Measurements from ENCODE around the gene HLA-DPB1.

HLA-DPB1 gene

GRCh38 chr6:33075568-33076405 is at the start of gene HLA-DPB1:
Gene HLA-DPB1, plus strand, starts transcription at chr6:33075990. Its CDS starts 52 bp downstream, at chr6:33076042.
- no peaks in the 10 kb centered on the region for H3K27me3 ChIP-seq (ENCODE audit: insufficient read depth, low read depth, severe bottlenecking)
- TF ChIP-seq CTCF (IDR thresholded peaks at IDR 0.05; ENCODE audit: low read depth, low read length): no peak
- no peak for DNase-seq
- H3K4me3 ChIP-seq (ENCODE audit: low read depth, low read length): no peak within 1 kb of the TSS
- H3K27ac ChIP-seq: no peak within 1 kb of the TSS
- no peaks in the 10 kb centered on the region for H3K9me3 ChIP-seq (ENCODE audit: severe bottlenecking)
- no peaks in the 10 kb centered on the region for H3K36me3 ChIP-seq

- no peak overlapping the region for H3K27ac ChIP-seq
- TF ChIP-seq CTCF (IDR thresholded peaks at IDR 0.05; ENCODE audit: low read depth, low read length): no peak
- no peaks in the 10 kb centered on the region for H3K36me3 ChIP-seq
- H3K9me3 ChIP-seq (ENCODE audit: severe bottlenecking): no peaks in the 10 kb centered on the region
- no peak for DNase-seq
- no peaks in the 10 kb centered on the region for H3K27me3 ChIP-seq (ENCODE audit: insufficient read depth, low read depth, severe bottlenecking)
- H3K4me3 ChIP-seq (ENCODE audit: low read depth, low read length): no peak overlapping the region
Observed at GRCh38 chr6:33028220-33028849, 47.5 kb upstream of the HLA-DPB1 start.

GRCh38 chr6:33029328-33030184 is 46.2 kb upstream of the HLA-DPB1 start:
- TF ChIP-seq CTCF (IDR thresholded peaks at IDR 0.05; ENCODE audit: low read depth, low read length): no peak
- Histone ChIP-seq H3K27ac (no peak overlapping the region), H3K4me3 (ENCODE audit: low read depth, low read length) (no peak overlapping the region), H3K27me3 (ENCODE audit: insufficient read depth, low read depth, severe bottlenecking) (no peaks in the 10 kb centered on the region), H3K36me3 (no peaks in the 10 kb centered on the region), H3K9me3 (ENCODE audit: severe bottlenecking) (no peaks in the 10 kb centered on the region)
- peak; percentile 45 for DNase-seq

- no peak overlapping the region for H3K4me3 ChIP-seq (ENCODE audit: low read depth, low read length)
- no peaks in the 10 kb centered on the region for H3K27me3 ChIP-seq (ENCODE audit: insufficient read depth, low read depth, severe bottlenecking)
- TF ChIP-seq CTCF (IDR thresholded peaks at IDR 0.05; ENCODE audit: low read depth, low read length): no peak
Observed at GRCh38 chr6:33030245-33030644, 45.5 kb upstream of the HLA-DPB1 start.

GRCh38 chr6:33034554-33034953 is 41.2 kb upstream of the HLA-DPB1 start:
- Histone ChIP-seq H3K4me3 (ENCODE audit: low read depth, low read length) (no peak overlapping the region), H3K27me3 (ENCODE audit: insufficient read depth, low read depth, severe bottlenecking) (no peaks in the 10 kb centered on the region), H3K9me3 (ENCODE audit: severe bottlenecking) (peaks cover 4% of the 10 kb centered on the region), H3K36me3 (no peaks in the 10 kb centered on the region), H3K27ac (no peak overlapping the region)
- TF ChIP-seq CTCF (IDR thresholded peaks at IDR 0.05; ENCODE audit: low read depth, low read length): no peak
- DNase-seq: no peak

More at GRCh38 chr6:33030245-33030644, 45.5 kb upstream of the HLA-DPB1 start:
- H3K27ac ChIP-seq: no peak overlapping the region
- H3K9me3 ChIP-seq (ENCODE audit: severe bottlenecking): peaks cover 3% of the 10 kb centered on the region
- DNase-seq: no peak
- H3K36me3 ChIP-seq: no peaks in the 10 kb centered on the region

All from WERI-Rb-1 (cell line).